OCI-LY3 (cell line): ENCODE results near the gene LYSMD4.

ENCODE experiments used
- H2AFZ ChIP-seq: fragments of 200-600, 300-600 bp; shearing (Covaris generic); 2 replicates; pipeline ENCODE4 v1.6.0; 2014; ENCODE audit warnings: antibody characterized with exemption, low read depth, low read length
- H3K27ac ChIP-seq: fragments of 200-600, 300-600 bp; sonication (generic); 2 replicates; pipeline ENCODE4 v1.5.1; 2014; ENCODE audit warnings: mild to moderate bottlenecking, low read length, moderate library complexity, mixed read lengths
- H3K27me3 ChIP-seq: fragments of 200-600, 300-600 bp; sonication (generic); 2 replicates; pipeline ENCODE4 v1.6.1; 2014; ENCODE audit warnings: low read depth, low read length, mixed read lengths
- H3K36me3 ChIP-seq: fragments of 200-600, 300-600 bp; sonication (generic); replicated peaks from 2 replicates; pipeline ENCODE3; 2014; ENCODE audit warnings: low read depth, low read length, mixed read lengths
- H3K4me1 ChIP-seq: fragments of 300-600, 200-600 bp; sonication (generic); 2 replicates; pipeline ENCODE4 v1.6.1; 2014; ENCODE audit warnings: low read length, mixed read lengths
- H3K4me2 ChIP-seq: fragments of 200-600, 300-600 bp; sonication (generic); 2 replicates; pipeline ENCODE4 v1.6.1; 2014; ENCODE audit warnings: low read length, mixed read lengths
- H3K4me3 ChIP-seq: fragments of 300-600, 200-600 bp; sonication (generic); 2 replicates; pipeline ENCODE4 v1.5.1; 2014; ENCODE audit warnings: antibody characterized with exemption, mild to moderate bottlenecking, low read length, moderate library complexity
- H3K79me2 ChIP-seq: fragments of 300-600, 200-600 bp; shearing (Covaris generic); 2 replicates; pipeline ENCODE4 v1.6.1; 2014; ENCODE audit warnings: mild to moderate bottlenecking, low read length, mixed read lengths
- H3K9ac ChIP-seq: fragments of 300-600, 200-600 bp; shearing (Covaris generic); 2 replicates; pipeline ENCODE4 v1.6.0; 2014; ENCODE audit warnings: mild to moderate bottlenecking, low read length, moderate library complexity
- H3K9me3 ChIP-seq: fragments of 200-600, 300-600 bp; shearing (Covaris generic); 2 replicates; pipeline ENCODE4 v1.6.1; 2014; ENCODE audit warnings: low read length, mixed read lengths; ENCODE audit not compliant: insufficient read depth
- H4K20me1 ChIP-seq: fragments of 200-600, 300-600 bp; sonication (generic); 2 replicates; pipeline ENCODE4 v1.6.1; 2016; ENCODE audit warnings: low read length, mixed read lengths; ENCODE audit not compliant: insufficient read depth
- CTCF ChIP-seq: fragments of 200-600, 300-600 bp; sonication (generic); IDR thresholded peaks from 2 replicates; pipeline ENCODE4 v1.5.1; 2014; ENCODE audit warnings: antibody characterized with exemption, low read length, low read depth
- EZH2phosphoT487 ChIP-seq: fragments of 200-600 bp; shearing (Covaris generic); IDR thresholded peaks from 2 replicates; pipeline ENCODE4 v1.6.1; 2018; ENCODE audit warnings: antibody characterized with exemption, mixed run types, low read depth

Gene LYSMD4

GRCh38 chr15:99721896-99722295 is 11.3 kb downstream of the LYSMD4 start:
- Histone ChIP-seq H3K27me3 (no peaks in the 10 kb centered on the region), H4K20me1 (no peaks in the 10 kb centered on the region), H3K9ac (no peak overlapping the region), H3K4me2 (no peak overlapping the region), H3K36me3 (peaks cover 18% of the 10 kb centered on the region), H3K4me3 (no peak overlapping the region), H3K9me3 (no peaks in the 10 kb centered on the region), H2AFZ (no peak overlapping the region), H3K79me2 (no peaks in the 10 kb centered on the region), H3K27ac (no peak overlapping the region), H3K4me1 (peaks cover 20% of the 10 kb centered on the region)
- TF ChIP-seq CTCF: no peak
- TF ChIP-seq EZH2phosphoT487: no peak

- TF ChIP-seq EZH2phosphoT487 (no peak), CTCF (no peak)
- no peak overlapping the region for H2AFZ ChIP-seq
- no peaks in the 10 kb centered on the region for H3K27me3 ChIP-seq
- H3K4me2 ChIP-seq: no peak overlapping the region
- peaks cover 18% of the 10 kb centered on the region for H3K36me3 ChIP-seq
- no peak overlapping the region for H3K27ac ChIP-seq
- H3K4me3 ChIP-seq: no peak overlapping the region
- H4K20me1 ChIP-seq: no peaks in the 10 kb centered on the region
- H3K9ac ChIP-seq: no peak overlapping the region
- peaks cover 23% of the 10 kb centered on the region for H3K4me1 ChIP-seq
- no peaks in the 10 kb centered on the region for H3K9me3 ChIP-seq
- H3K79me2 ChIP-seq: no peaks in the 10 kb centered on the region
Observed at GRCh38 chr15:99721104-99721778, 12.0 kb downstream of the LYSMD4 start.

- no peak overlapping the region for H3K9ac ChIP-seq
- H3K4me2 ChIP-seq: no peak overlapping the region
- no peaks in the 10 kb centered on the region for H4K20me1 ChIP-seq
- H3K79me2 ChIP-seq: no peaks in the 10 kb centered on the region
- H2AFZ ChIP-seq: no peak overlapping the region
- no peaks in the 10 kb centered on the region for H3K9me3 ChIP-seq
- H3K4me1 ChIP-seq: peaks cover 23% of the 10 kb centered on the region
- TF ChIP-seq CTCF: no peak
- TF ChIP-seq EZH2phosphoT487: no peak
- H3K27ac ChIP-seq: no peak overlapping the region
- H3K36me3 ChIP-seq: peaks cover 24% of the 10 kb centered on the region
- H3K4me3 ChIP-seq: no peak overlapping the region
- H3K27me3 ChIP-seq: no peaks in the 10 kb centered on the region
Observed at GRCh38 chr15:99720533-99720932, 12.7 kb downstream of the LYSMD4 start.

- H3K4me3 ChIP-seq: no peak overlapping the region
- no peak overlapping the region for H3K9ac ChIP-seq
- H2AFZ ChIP-seq: no peak overlapping the region
- no peaks in the 10 kb centered on the region for H3K79me2 ChIP-seq
- no peak overlapping the region for H3K27ac ChIP-seq
- H3K4me2 ChIP-seq: no peak overlapping the region
- H3K4me1 ChIP-seq: peaks cover 23% of the 10 kb centered on the region
- TF ChIP-seq CTCF (no peak), EZH2phosphoT487 (no peak)
- no peaks in the 10 kb centered on the region for H4K20me1 ChIP-seq
- H3K36me3 ChIP-seq: peaks cover 24% of the 10 kb centered on the region
- no peaks in the 10 kb centered on the region for H3K27me3 ChIP-seq
- H3K9me3 ChIP-seq: no peaks in the 10 kb centered on the region
Observed at GRCh38 chr15:99719096-99719541, 14.1 kb downstream of the LYSMD4 start.
